ENCODE measurements around the gene TP53I13.

DNA sequence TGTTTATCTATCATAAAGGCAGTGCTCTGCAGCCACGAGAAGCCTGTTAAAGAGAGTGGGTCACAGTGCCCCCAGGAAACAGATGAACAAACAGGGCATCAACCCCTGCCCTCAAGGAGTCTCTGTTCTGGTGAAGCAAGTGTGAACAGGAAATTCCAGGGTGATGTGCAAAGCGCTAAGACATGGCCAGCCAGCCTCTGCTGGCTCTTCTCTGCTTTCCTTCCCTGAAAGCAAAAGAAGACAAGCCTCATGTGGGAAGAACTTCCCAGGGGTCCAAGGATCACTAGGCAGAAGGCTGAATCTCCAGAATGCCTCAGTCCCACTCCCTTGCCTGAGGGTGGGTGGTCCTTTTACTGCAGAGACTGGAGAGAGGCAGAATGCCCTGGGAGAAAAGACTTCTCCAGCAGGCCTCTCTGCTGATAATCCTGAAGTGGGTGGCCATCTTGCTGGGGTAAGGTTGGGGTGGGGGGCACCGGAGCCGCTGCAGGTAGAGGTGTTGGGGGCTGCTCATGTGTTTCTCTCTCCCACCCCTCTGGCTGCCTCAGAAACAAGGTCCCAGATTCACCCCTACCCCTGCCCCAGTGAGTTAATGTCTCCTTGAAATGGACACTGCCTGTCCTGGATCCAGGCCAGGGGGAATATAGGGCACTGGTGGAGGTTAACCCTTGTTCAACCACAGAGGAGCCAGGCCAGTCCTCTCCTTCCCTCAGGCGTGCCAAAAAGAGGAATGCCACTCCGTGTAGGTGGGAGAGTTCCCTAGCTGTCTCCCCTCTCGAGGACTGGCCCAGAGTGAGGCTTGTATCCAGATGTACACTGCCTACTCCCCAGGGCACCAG is 26.8 kb downstream of the TP53I13 start:
- TF ChIP-seq GATA3 (IDR thresholded peaks at IDR 0.05; ENCODE audit: low read depth, low read length) = no peak
- TF ChIP-seq GATA2 (IDR thresholded peaks at IDR 0.05; ENCODE audit: low read depth, low read length) = no peak
